Kidney capillary endothelial cell (primary cell): Measurements from ENCODE around the gene DEFB128.
"Not testable (repeated sequence)": the region's sequence is repeated elsewhere in the genome, so short reads cannot be mapped to it uniquely, and the experiment has no call there.

ENCODE experiments used
- DNase-seq: peaks from one replicate; pipeline ENCODE4 v3.0.0-alpha.2; 2018; ENCODE audit warnings: low spot score

The DEFB128 gene

GRCh38 chr20:189611-190010 lies at the start of gene DEFB128:
Gene DEFB128, minus strand, starts transcription at chr20:189711. Its CDS starts 88 bp downstream, at chr20:189623.
- no peak for DNase-seq

GRCh38 chr20:237929-238328 lies 48.4 kb upstream of the DEFB128 start:
- DNase-seq, result no peak

- no peak for DNase-seq
These were observed 48.0 kb upstream of the DEFB128 start for GRCh38 chr20:237489-237888.

GRCh38 chr20:235891-236290 lies 46.4 kb upstream of the DEFB128 start:
- DNase-seq, result no peak

- no peak for DNase-seq
These were observed 38.1 kb upstream of the DEFB128 start for GRCh38 chr20:227439-228105.

- no peak for DNase-seq
These were observed 37.4 kb upstream of the DEFB128 start, which contains the start of gene DEFB129 for GRCh38 chr20:226958-227357. Gene DEFB129, plus strand, starts transcription at chr20:227258. Its CDS starts 31 bp downstream, at chr20:227289.

GRCh38 chr20:225879-226278 lies 36.4 kb upstream of the DEFB128 start:
- not testable (repeated sequence) for DNase-seq

- no peak for DNase-seq
These were observed 31.8 kb upstream of the DEFB128 start for GRCh38 chr20:221258-221830.

GRCh38 chr20:219290-220115 lies 30.0 kb upstream of the DEFB128 start:
- DNase-seq, result no peak

GRCh38 chr20:217266-217665 lies 27.8 kb upstream of the DEFB128 start:
- no peak for DNase-seq

- no peak for DNase-seq
These were observed 26.3 kb upstream of the DEFB128 start for GRCh38 chr20:215796-216195.

- no peak for DNase-seq
These were observed 24.9 kb upstream of the DEFB128 start for GRCh38 chr20:214383-214782.

- no peak for DNase-seq
These were observed 21.4 kb upstream of the DEFB128 start for GRCh38 chr20:210809-211502.

GRCh38 chr20:208942-209566 lies 19.5 kb upstream of the DEFB128 start:
- DNase-seq, result peak; percentile 52

- DNase-seq, result not testable (repeated sequence)
These were observed 14.1 kb upstream of the DEFB128 start for GRCh38 chr20:203630-204029.

- DNase-seq, result no peak
These were observed 10.5 kb upstream of the DEFB128 start for GRCh38 chr20:199996-200395.

- DNase-seq, result no peak
These were observed 8.7 kb upstream of the DEFB128 start for GRCh38 chr20:198225-198624.

GRCh38 chr20:187733-188132 lies 1.8 kb downstream of the DEFB128 start:
- DNase-seq, result no peak

- DNase-seq, result no peak
These were observed 5.2 kb downstream of the DEFB128 start for GRCh38 chr20:184288-184687.

GRCh38 chr20:168876-169275 lies 20.6 kb downstream of the DEFB128 start:
- no peak for DNase-seq

- DNase-seq, result no peak
These were observed 24.9 kb downstream of the DEFB128 start for GRCh38 chr20:164618-165017.

- no peak for DNase-seq
These were observed 32.4 kb downstream of the DEFB128 start, which contains the start of gene DEFB127 for GRCh38 chr20:157154-157553. Gene DEFB127, plus strand, starts transcription at chr20:157454. Its CDS starts 91 bp downstream, at chr20:157545.
